ENCODE measurements around the gene HID1. TPM values are rescaled to one million over a fixed set of nuclear protein-coding genes. Genes with fewer than 3 reads are reported as not detected.
"Not testable (repeated sequence)": the region's sequence is repeated elsewhere in the genome, so short reads cannot be mapped to it uniquely, and the experiment has no call there.

The HID1 gene
- 11.2 TPM for total RNA-seq
- long read RNA-seq, partial matches to known transcripts = 7 of 11 reads
- long read RNA-seq, other reads (novel, unspliced or antisense) = 0 of 11 reads

DNA sequence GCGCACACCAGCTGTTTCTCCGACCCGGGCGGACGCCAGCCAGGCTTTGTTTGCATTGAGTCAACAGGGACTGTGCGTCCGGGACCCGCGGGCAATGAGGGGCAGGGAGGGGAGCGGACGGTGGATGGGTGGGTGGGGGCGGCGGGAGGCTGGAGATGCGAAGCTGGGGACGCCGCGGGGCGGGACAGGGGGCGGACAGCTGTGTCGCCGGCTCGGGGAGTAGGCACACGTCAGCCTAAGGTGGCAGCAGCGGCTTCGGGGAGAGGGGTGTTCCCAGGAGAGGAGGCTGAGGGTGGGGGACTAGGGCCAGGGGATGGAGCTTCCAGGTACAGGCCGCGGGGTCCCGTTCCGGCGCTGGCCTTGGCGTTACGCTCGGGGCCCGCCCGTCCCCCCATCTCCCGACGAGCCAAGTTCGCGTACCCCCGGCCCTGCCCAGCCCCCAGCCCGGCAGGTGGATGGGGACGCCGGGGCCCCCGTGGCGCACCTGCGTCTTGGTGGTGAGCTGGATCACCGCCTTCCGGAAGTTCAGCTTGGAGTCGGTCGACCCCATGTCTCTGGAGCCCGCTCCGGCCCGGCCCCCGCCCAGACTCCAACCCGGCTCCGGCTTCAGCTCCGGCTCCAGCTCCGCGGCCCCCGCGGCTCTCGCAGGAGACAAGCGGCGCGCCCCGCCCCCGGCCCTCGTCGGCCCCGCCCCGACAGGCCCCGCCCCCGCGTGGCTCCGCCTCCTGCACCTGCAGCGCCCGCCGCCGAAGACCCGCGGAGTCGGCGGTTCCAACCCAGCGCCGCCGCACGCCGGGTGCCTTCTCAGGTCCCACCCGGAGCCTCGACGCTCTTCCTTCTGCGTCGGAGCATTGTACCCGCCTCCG lies at the start of gene HID1:
Gene HID1 (minus strand): TSS at position 653 of the 866 bp plus-strand sequence. CDS start 103 bp downstream, at position 550.
- peak; percentile 78 for DNase-seq
- intact Hi-C loops (cut with micrococcal nuclease) = no loop called here
- peak; percentile 87 for ATAC-seq

GRCh38 chr17:75020331-75021110 lies 48.0 kb upstream of the HID1 start:
- DNase-seq = no peak
- intact Hi-C loops (cut with micrococcal nuclease) = no loop called here
- no peak for ATAC-seq

DNA sequence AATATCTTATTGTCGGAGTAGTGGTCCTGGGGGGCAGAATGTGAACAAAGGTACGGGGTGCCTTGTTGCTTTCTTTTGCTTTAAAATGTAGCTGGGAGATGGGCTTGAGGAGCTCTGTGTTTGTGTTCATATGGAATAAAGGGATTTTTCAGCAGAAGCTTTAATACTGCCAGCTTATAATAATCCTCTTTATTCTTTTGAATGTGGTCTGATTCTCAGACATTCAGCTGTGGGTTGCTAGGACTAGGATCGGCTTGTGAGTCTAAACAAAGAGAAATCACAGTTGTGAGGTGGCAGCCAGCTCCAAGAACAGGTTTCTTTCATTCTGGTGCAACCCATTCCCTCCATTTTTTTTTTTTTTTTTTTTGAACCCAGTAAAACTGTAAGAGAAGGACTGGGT lies 47.2 kb upstream of the HID1 start:
- ATAC-seq (no peak), DNase-seq (no peak)
- intact Hi-C loops (cut with micrococcal nuclease) = no loop called here

GRCh38 chr17:75019146-75019545 lies 46.6 kb upstream of the HID1 start:
- ATAC-seq (no peak), DNase-seq (no peak)
- intact Hi-C loops (cut with micrococcal nuclease) = no loop called here

DNA sequence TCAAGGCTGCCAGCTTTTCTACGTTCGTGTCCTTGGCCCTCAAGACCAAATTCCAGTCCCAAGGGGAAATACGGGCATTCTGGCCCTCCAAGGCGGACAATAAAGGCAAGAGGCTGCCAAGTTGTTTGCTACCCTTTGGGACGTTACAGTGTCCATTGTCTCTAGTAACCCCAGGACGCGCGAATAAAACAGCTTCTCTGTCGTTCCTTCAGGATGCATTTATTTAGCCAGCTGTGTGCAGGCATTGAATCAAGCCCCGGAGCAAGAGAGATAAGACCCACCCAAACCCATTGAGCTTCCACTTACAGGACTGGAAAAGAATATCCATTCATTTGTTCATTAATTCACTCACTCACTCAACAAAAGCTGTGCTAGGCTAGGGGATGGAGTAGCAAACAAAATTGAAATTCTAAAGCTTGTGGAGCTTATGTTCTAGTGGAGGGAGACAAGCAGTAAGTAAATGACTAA lies 40.6 kb upstream of the HID1 start:
- intact Hi-C loops (cut with micrococcal nuclease) = no loop called here
- ATAC-seq (no peak), DNase-seq (no peak)

DNA sequence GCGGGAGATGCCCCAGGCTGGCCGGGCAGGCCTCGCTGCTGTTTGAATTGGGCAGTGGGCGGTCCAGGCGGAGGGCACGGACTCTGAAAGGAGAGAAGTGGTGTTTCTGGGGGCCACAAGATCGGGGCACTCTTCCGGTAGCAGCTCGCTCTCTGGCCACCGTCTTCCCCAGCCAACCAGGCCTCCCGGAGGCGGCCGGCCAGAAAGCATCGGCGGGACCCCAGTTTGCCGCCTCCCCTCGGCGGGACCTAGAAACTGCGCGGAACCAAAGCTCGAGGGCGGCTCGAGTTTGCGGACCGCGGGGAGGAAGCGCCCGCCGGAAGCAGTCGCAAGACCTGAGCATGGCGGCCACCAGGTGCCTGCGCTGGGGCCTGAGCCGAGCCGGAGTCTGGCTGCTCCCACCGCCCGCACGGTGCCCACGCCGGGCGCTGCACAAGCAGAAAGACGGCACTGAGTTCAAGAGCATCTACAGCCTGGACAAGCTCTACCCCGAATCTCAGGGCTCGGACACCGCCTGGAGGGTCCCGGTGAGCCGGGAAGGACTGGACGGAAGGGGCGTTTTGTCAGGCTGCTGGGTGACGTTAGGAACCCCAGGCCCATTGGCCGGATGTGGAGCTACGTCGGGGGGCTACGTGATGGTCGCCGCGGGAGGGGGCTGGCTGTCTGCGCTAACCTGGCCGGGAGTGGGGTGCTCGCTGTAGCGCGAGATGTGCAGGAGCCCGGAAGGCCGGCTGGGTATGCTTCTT lies 40.0 kb upstream of the HID1 start, which contains the start of gene MRPL58:
Gene MRPL58 (plus strand): TSS at position 325 of the 746 bp plus-strand sequence. CDS start 17 bp downstream, at position 342.
- peak; percentile 92 for ATAC-seq
- DNase-seq = peak; percentile 90
- intact Hi-C loops (cut with micrococcal nuclease) = no loop called here

GRCh38 chr17:75012096-75012345 lies 39.5 kb upstream of the HID1 start:
- intact Hi-C loops (cut with micrococcal nuclease) = no loop called here
- ATAC-seq = no peak
- DNase-seq = no peak

- ATAC-seq = peak; percentile 81
- DNase-seq = peak; percentile 60
- intact Hi-C loops (cut with micrococcal nuclease) = no loop called here
Observed at GRCh38 chr17:75011401-75012095, 39.0 kb upstream of the HID1 start.

GRCh38 chr17:75010683-75011400 lies 38.3 kb upstream of the HID1 start:
- DNase-seq (peak; percentile 64), ATAC-seq (peak; percentile 66)
- intact Hi-C loops (cut with micrococcal nuclease) = no loop called here

DNA sequence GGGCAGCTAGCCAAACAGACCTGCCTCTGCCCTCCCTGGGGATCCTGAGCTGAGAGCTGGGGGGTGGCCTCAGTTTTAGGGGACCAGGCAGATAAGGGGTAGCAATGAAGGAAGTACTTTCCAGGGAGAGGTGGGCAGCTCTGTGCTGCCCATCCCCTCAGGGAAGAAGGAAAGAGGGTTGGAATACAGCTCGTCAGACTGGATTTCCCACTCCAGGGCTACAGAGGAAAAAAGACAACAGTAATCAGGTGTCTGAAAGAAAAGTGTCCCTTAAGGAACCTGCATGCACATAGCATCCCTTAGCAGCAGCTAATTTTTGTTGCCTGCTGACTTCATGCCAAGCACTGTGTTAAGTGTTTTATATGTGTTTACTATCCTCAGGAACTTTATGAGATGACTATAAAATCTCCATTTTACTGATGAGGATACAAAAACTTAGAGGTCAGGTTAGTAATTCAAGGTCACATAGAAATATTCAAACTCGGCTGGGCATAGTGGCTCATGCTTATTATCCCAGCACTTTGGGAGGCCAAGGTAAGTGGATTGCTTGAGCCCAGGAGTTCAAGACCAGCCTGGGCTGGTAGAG lies 36.7 kb upstream of the HID1 start:
- no peak for DNase-seq
- no peak for ATAC-seq
- intact Hi-C loops (cut with micrococcal nuclease) = no loop called here

DNA sequence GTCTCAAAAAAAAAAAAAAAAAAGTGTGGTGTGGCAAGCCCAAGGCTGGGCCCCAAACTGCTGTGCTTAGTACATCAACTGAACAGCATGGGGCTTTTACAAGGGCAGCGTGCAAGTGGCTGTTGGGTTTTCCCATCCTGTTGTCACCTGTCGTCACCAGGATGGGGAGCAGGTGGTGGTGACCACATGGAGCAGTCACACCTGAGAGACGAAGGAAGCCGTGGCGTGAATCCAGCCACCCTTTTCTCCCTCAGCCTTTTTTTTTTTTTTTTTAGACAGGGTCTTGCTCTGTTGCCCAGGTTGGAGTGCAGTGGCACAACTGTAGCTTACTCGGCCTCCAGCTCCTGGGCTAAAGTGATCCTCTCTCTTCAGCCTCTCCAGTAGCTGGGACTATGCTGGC lies 35.8 kb upstream of the HID1 start:
- DNase-seq = no peak
- no peak for ATAC-seq
- intact Hi-C loops (cut with micrococcal nuclease) = no loop called here

DNA sequence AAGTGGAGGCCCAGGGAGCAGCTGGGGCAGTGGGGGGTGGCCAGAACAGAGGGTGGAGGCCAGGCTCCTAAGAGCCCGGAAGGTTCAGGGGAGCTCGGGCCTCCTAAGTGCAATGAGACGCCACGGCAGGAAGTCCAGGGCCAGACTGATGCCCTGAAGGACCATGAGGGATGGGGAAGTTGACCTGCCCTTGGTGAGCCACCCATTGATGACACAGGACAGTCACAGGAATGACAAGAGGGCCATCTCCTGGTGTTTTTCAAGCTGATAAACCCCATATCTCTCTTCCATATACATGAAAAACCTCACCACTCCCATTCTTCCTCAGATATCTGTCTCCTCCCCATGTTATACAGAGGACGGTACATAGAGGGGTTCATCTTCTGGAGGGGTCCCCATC lies 34.1 kb upstream of the HID1 start:
- intact Hi-C loops (cut with micrococcal nuclease) = no loop called here
- ATAC-seq = no peak
- no peak for DNase-seq

DNA sequence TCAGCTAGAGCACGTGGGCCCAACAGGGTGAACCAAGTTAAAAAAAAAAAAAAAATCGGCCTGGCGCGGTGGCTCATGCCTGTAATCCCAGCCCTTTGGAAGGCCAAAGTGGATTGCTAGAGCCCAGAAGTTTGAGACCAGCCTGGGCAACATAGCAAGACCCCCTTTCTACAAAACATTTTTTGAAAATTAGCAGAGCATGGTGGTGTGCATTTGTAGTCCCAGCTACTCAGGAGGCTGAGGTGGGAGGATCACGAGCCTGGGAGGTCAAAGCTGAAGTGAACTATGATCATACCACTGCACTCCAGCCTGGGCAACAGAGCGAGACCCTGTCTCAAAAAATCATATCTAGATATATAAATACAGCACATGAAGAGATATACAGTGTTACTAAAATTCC lies 33.5 kb upstream of the HID1 start:
- intact Hi-C loops (cut with micrococcal nuclease); DNase-seq; ATAC-seq: not testable (repeated sequence)

- ATAC-seq (no peak), DNase-seq (no peak)
- intact Hi-C loops (cut with micrococcal nuclease) = no loop called here
Observed at GRCh38 chr17:75005291-75005690, 32.7 kb upstream of the HID1 start.

GRCh38 chr17:75004371-75004770 lies 31.8 kb upstream of the HID1 start:
- DNase-seq (no peak), ATAC-seq (no peak)
- intact Hi-C loops (cut with micrococcal nuclease) = no loop called here

DNA sequence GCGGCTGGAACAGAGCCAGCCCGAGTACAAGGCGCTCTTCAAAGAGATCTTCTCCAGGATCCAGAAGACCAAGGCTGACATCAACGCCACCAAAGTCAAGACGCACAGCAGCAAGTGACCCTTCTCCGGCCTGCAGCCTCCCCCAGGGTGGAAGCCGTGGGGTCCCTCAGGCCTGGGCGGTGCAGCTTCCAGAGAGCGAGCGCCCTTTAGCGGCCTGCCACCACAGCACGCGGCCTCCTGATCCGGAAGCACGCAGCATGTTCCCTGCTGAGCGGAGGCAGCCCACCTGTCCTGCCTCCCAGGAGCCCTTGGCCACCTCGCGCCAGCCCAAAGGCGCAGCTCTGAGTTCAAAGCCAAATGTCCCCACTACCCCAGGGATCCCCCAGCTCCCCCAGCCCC lies 31.4 kb upstream of the HID1 start:
- intact Hi-C loops (cut with micrococcal nuclease) = no loop called here
- DNase-seq (no peak), ATAC-seq (no peak)

GRCh38 chr17:75003070-75003956 lies 30.8 kb upstream of the HID1 start:
- ATAC-seq = no peak
- intact Hi-C loops (cut with micrococcal nuclease) = no loop called here
- no peak for DNase-seq
